ENCODE measurements around the gene HCAR3. TPM values are rescaled to one million over a fixed set of nuclear protein-coding genes. Genes with fewer than 3 reads are reported as not detected.
A peak's percentile ranks its signal among the peaks of the same experiment; 100 is the strongest.
"Not testable (repeated sequence)": the region's sequence is repeated elsewhere in the genome, so short reads cannot be mapped to it uniquely, and the experiment has no call there.

The HCAR3 gene
- total RNA-seq, 5 donors from 2014 or later (not counting 1 experiment from before 2014, with no cell fraction given): not detected

DNA sequence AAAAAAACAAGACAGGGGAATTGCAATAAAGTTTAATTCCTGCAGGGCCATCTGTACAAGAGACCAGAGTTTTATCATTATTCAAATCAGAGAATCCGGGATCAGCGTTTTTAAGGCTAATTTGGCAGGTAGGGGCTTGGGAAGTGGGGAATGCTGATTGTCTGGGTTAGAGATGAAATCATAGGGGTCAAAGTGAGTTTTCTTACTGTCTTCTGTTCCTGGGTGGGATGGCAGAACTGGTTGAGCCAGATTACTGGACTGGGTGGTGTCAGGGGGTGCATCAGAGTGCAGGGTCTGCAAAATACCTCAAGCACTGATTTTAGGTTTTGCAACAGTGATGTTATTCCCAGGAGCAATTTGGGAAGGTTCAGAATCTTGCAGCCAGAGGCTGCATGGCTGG, 6.3 kb downstream of the HCAR3 start:
- POLR2A ChIA-PET; H3K4me3 Mint-ChIP-seq; H3K27me3 ChIP-seq (replicated peaks in 1 of 2; ENCODE audit: control insufficient read depth in 2 of 2, extremely low read depth in 1 of 2, insufficient read depth in 2 of 2, low read length in 1 of 2); H3K9me3 ChIP-seq; H3K36me3 ChIP-seq (ENCODE audit: control insufficient read depth in 2 of 2, extremely low read depth in 1 of 2, insufficient read depth in 1 of 2, low read length in 1 of 2); ATAC-seq (replicated peaks in 1 of 4); H3K4me3 ChIP-seq (ENCODE audit: control insufficient read depth in 1 of 2, extremely low read depth in 1 of 2, low read length in 1 of 2); CTCF ChIA-PET; H3K27ac ChIP-seq (ENCODE audit: low read length); DNase-seq; H3K4me1 ChIP-seq (ENCODE audit: control insufficient read depth in 1 of 2, extremely low read depth in 1 of 2, insufficient read depth in 2 of 2, low read length in 2 of 2); H3K27me3 Mint-ChIP-seq; H3K4me1 Mint-ChIP-seq; H3K9me3 Mint-ChIP-seq; H3K27ac Mint-ChIP-seq; H3K36me3 Mint-ChIP-seq: not testable (repeated sequence)
- WGBS (ENCODE audit: insufficient coverage): 100% methylated on average over 2 of the region's 2 CpGs

DNA sequence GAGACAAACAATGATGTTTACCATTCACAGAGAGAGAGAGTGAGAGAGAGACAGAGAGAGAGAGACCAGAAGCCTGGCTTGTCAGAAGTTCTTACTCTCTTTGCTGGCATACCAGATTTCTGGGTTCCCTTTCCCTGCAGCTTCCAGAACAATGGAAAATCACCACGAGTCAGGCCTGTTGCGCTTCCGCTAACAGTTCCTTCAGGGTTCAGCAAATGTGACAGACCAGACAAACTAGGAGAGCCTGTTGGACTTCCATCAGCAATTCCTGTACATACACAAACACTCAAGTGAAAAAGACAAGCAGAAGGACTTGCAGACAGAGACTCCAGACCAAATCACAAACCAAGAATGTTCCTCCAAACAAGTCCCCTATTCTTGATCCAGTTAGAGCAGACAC, 7.3 kb downstream of the HCAR3 start:
- POLR2A ChIA-PET; H3K4me1 Mint-ChIP-seq; H3K4me3 ChIP-seq (ENCODE audit: control insufficient read depth in 1 of 2, extremely low read depth in 1 of 2, low read length in 1 of 2); CTCF ChIA-PET; H3K36me3 Mint-ChIP-seq; H3K4me1 ChIP-seq (ENCODE audit: control insufficient read depth in 1 of 2, extremely low read depth in 1 of 2, insufficient read depth in 2 of 2, low read length in 2 of 2); H3K27ac Mint-ChIP-seq; H3K27me3 ChIP-seq (replicated peaks in 1 of 2; ENCODE audit: control insufficient read depth in 2 of 2, extremely low read depth in 1 of 2, insufficient read depth in 2 of 2, low read length in 1 of 2); H3K9me3 ChIP-seq; H3K9me3 Mint-ChIP-seq; H3K27ac ChIP-seq (ENCODE audit: low read length); H3K4me3 Mint-ChIP-seq; H3K36me3 ChIP-seq (ENCODE audit: control insufficient read depth in 2 of 2, extremely low read depth in 1 of 2, insufficient read depth in 1 of 2, low read length in 1 of 2); ATAC-seq (replicated peaks in 1 of 4); DNase-seq; H3K27me3 Mint-ChIP-seq: not testable (repeated sequence)
- no CpG with 5 or more reads among the region's 3 CpGs for WGBS (ENCODE audit: insufficient coverage)

DNA sequence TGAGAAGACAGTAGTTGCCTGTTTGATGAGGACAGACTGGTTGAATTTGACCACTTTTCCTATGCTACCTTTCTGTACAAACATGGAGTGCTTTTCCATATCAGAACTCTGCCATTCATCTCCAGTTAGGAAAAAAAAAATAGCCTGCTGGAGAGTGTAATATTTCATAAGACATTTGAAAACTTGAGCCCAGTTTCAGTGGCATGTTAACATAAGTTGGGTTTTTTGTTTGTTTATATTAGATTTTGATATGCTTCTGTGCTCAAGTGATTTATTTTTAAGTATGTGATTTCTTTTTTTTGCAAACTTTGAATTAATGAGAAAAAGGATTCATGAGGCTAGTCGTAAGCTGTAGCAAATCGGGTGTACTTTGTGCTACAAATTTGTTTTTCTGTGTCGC, 12.8 kb downstream of the HCAR3 start:
- H3K4me3 ChIP-seq (ENCODE audit: control insufficient read depth in 1 of 2, extremely low read depth in 1 of 2, low read length in 1 of 2); H3K27ac Mint-ChIP-seq; H3K9me3 Mint-ChIP-seq; H3K27me3 ChIP-seq (replicated peaks in 1 of 2; ENCODE audit: control insufficient read depth in 2 of 2, extremely low read depth in 1 of 2, insufficient read depth in 2 of 2, low read length in 1 of 2); DNase-seq; ATAC-seq (replicated peaks in 1 of 4); H3K27me3 Mint-ChIP-seq; H3K9me3 ChIP-seq; H3K4me3 Mint-ChIP-seq; CTCF ChIA-PET; POLR2A ChIA-PET; H3K4me1 ChIP-seq (ENCODE audit: control insufficient read depth in 1 of 2, extremely low read depth in 1 of 2, insufficient read depth in 2 of 2, low read length in 2 of 2); H3K36me3 Mint-ChIP-seq; H3K27ac ChIP-seq (ENCODE audit: low read length); H3K36me3 ChIP-seq (ENCODE audit: control insufficient read depth in 2 of 2, extremely low read depth in 1 of 2, insufficient read depth in 1 of 2, low read length in 1 of 2); H3K4me1 Mint-ChIP-seq: not testable (repeated sequence)
- WGBS (ENCODE audit: insufficient coverage): no CpG with 5 or more reads among the region's 3 CpGs

DNA sequence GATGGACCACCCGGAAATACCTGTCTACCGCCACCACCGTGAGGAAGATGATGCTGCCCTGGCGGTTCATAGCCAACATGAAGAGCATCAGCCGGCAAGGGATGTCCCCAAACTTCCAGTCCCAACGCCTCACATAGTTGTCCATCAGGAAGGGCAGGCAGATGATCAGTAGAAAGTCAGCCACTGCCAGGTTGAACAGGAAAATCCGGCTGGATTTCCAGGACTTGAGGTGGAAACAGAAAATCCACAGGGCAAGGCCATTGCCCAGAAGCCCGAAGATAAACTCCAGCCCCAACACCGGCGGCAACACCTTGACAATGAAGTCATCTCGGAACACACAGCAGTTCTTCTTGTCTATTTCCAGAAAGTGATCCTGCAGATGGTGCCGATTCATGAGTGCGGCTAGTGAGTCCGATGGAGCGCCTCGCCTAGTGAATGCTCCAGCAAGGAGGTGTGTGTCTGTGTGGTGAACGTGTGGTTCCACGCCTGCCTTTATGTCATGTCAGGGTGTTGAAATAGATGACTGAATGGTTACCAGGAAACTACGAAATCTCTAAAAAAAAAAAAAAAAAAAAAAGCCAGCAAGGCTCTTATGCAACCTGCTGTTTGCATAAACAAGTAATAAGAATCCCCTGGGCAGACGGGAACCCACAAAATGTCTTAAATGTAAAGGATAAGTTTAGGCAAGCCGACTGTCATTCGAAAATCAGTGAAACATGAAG, 13.6 kb downstream of the HCAR3 start, which contains the start of gene HCAR2:
Gene HCAR2 (minus strand): TSS at position 468 of the 722 bp plus-strand sequence. CDS start 74 bp downstream, at position 394.
- H3K36me3 ChIP-seq (ENCODE audit: control insufficient read depth in 2 of 2, extremely low read depth in 1 of 2, insufficient read depth in 1 of 2, low read length in 1 of 2); H3K36me3 Mint-ChIP-seq; H3K27ac Mint-ChIP-seq; H3K27me3 Mint-ChIP-seq; H3K27me3 ChIP-seq (replicated peaks in 1 of 2; ENCODE audit: control insufficient read depth in 2 of 2, extremely low read depth in 1 of 2, insufficient read depth in 2 of 2, low read length in 1 of 2); H3K9me3 Mint-ChIP-seq; H3K9me3 ChIP-seq; H3K4me1 ChIP-seq (ENCODE audit: control insufficient read depth in 1 of 2, extremely low read depth in 1 of 2, insufficient read depth in 2 of 2, low read length in 2 of 2); H3K4me3 Mint-ChIP-seq; CTCF ChIA-PET; H3K4me1 Mint-ChIP-seq; H3K27ac ChIP-seq (ENCODE audit: low read length); POLR2A ChIA-PET; H3K4me3 ChIP-seq (ENCODE audit: control insufficient read depth in 1 of 2, extremely low read depth in 1 of 2, low read length in 1 of 2); ATAC-seq (replicated peaks in 1 of 4): not testable (repeated sequence)
- peak in 1 of 35 experiments; percentile 22 for DNase-seq
- 90% methylated on average over 16 of the region's 22 CpGs for WGBS (ENCODE audit: insufficient coverage)

DNA sequence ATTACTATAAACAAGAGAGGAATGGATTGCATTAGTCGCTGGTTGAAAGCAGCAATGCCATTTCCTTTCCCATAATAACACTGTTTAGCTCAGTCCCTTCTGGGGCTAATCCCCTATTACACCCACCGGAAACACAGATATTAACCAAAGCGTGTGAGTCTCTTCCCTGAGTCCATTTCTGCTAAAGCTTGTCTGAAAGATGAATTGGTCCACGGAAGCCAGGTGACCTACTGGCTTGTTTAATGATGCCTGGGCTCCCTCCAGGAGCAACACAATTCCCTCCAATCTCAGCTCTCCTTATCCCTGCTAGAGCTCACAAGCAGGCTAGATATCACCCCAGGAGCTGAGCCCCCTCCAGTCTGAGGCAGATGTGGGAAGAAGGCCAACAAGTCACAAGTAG, 15.1 kb downstream of the HCAR3 start:
- ATAC-seq (replicated peaks in 1 of 4); H3K36me3 ChIP-seq (ENCODE audit: control insufficient read depth in 2 of 2, extremely low read depth in 1 of 2, insufficient read depth in 1 of 2, low read length in 1 of 2); H3K4me1 Mint-ChIP-seq; H3K27ac ChIP-seq (ENCODE audit: low read length); CTCF ChIA-PET; H3K4me3 Mint-ChIP-seq; H3K4me1 ChIP-seq (ENCODE audit: control insufficient read depth in 1 of 2, extremely low read depth in 1 of 2, insufficient read depth in 2 of 2, low read length in 2 of 2); H3K9me3 Mint-ChIP-seq; H3K9me3 ChIP-seq; H3K36me3 Mint-ChIP-seq; DNase-seq; H3K27me3 Mint-ChIP-seq; POLR2A ChIA-PET; H3K4me3 ChIP-seq (ENCODE audit: control insufficient read depth in 1 of 2, extremely low read depth in 1 of 2, low read length in 1 of 2); H3K27ac Mint-ChIP-seq; H3K27me3 ChIP-seq (replicated peaks in 1 of 2; ENCODE audit: control insufficient read depth in 2 of 2, extremely low read depth in 1 of 2, insufficient read depth in 2 of 2, low read length in 1 of 2): not testable (repeated sequence)
- 90% methylated on average over 3 of the region's 4 CpGs for WGBS (ENCODE audit: insufficient coverage)

DNA sequence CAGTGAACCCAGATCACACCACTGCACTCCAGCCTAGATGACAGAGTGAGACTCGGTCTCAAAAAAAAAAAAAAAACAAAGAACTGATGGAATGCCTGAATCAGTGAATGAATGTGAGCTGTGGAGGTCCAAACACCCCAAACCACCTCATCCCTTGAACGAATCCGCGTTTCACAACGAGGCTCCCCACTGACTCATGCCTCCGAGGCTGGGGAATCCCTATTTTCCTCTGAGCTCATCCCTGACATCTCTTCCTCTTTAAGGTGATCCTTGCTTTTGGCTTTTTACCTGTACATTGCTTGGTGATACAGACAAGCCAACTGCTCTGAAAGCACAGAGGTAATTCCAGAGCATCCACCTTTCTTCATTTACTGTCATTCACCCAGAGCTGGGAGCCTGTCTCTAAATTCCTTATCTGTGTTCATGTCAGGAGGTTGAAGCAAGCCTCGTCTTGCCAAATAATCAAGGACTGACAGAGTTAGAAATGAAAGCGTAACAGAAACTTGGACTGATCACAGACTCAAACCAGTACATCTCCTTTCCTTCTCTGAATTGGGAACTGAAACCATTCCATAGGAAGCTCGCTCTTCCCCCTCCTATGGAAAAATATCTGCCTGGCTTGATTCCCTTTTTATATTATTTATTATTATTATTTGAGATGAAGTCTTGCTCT, 16.4 kb downstream of the HCAR3 start:
- H3K9me3 Mint-ChIP-seq; H3K27ac ChIP-seq (ENCODE audit: low read length); H3K27me3 Mint-ChIP-seq; H3K36me3 Mint-ChIP-seq; H3K4me1 Mint-ChIP-seq; H3K4me1 ChIP-seq (ENCODE audit: control insufficient read depth in 1 of 2, extremely low read depth in 1 of 2, insufficient read depth in 2 of 2, low read length in 2 of 2); POLR2A ChIA-PET; H3K36me3 ChIP-seq (ENCODE audit: control insufficient read depth in 2 of 2, extremely low read depth in 1 of 2, insufficient read depth in 1 of 2, low read length in 1 of 2); CTCF ChIA-PET; DNase-seq; H3K4me3 Mint-ChIP-seq; H3K27ac Mint-ChIP-seq; H3K9me3 ChIP-seq; H3K27me3 ChIP-seq (replicated peaks in 1 of 2; ENCODE audit: control insufficient read depth in 2 of 2, extremely low read depth in 1 of 2, insufficient read depth in 2 of 2, low read length in 1 of 2); ATAC-seq (replicated peaks in 1 of 4); H3K4me3 ChIP-seq (ENCODE audit: control insufficient read depth in 1 of 2, extremely low read depth in 1 of 2, low read length in 1 of 2): not testable (repeated sequence)
- WGBS (ENCODE audit: insufficient coverage): no CpG with 5 or more reads among the region's 9 CpGs

DNA sequence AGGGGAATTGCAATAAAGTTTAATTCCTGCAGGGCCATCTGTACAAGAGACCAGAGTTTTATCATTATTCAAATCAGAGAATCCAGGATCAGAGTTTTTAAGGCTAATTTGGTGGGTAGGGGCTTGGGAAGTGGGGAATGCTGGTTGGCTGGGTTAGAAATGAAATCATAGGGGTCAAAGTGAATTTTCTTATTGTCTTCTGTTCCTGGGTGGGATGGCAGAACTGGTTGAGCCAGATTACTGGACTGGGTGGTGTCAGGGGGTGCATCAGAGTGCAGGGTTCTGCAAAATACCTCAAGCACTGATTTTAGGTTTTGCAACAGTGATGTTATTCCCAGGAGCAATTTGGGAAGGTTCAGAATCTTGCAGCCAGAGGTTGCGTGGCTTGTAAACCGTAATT, 19.7 kb downstream of the HCAR3 start:
- H3K4me3 Mint-ChIP-seq; H3K36me3 ChIP-seq (ENCODE audit: control insufficient read depth in 2 of 2, extremely low read depth in 1 of 2, insufficient read depth in 1 of 2, low read length in 1 of 2); H3K27ac ChIP-seq (ENCODE audit: low read length); H3K36me3 Mint-ChIP-seq; H3K9me3 Mint-ChIP-seq; H3K4me1 Mint-ChIP-seq; H3K27me3 Mint-ChIP-seq; CTCF ChIA-PET; POLR2A ChIA-PET; H3K27ac Mint-ChIP-seq; H3K4me1 ChIP-seq (ENCODE audit: control insufficient read depth in 1 of 2, extremely low read depth in 1 of 2, insufficient read depth in 2 of 2, low read length in 2 of 2); DNase-seq; ATAC-seq (replicated peaks in 1 of 4); H3K9me3 ChIP-seq; H3K4me3 ChIP-seq (ENCODE audit: control insufficient read depth in 1 of 2, extremely low read depth in 1 of 2, low read length in 1 of 2); H3K27me3 ChIP-seq (replicated peaks in 1 of 2; ENCODE audit: control insufficient read depth in 2 of 2, extremely low read depth in 1 of 2, insufficient read depth in 2 of 2, low read length in 1 of 2): not testable (repeated sequence)
- no CpG with 5 or more reads among the region's 2 CpGs for WGBS (ENCODE audit: insufficient coverage)

Data from T-cell (primary cell).